ENCODE results near the gene NEUROG3.

NEUROG3 gene, protein sequence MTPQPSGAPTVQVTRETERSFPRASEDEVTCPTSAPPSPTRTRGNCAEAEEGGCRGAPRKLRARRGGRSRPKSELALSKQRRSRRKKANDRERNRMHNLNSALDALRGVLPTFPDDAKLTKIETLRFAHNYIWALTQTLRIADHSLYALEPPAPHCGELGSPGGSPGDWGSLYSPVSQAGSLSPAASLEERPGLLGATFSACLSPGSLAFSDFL

DNA sequence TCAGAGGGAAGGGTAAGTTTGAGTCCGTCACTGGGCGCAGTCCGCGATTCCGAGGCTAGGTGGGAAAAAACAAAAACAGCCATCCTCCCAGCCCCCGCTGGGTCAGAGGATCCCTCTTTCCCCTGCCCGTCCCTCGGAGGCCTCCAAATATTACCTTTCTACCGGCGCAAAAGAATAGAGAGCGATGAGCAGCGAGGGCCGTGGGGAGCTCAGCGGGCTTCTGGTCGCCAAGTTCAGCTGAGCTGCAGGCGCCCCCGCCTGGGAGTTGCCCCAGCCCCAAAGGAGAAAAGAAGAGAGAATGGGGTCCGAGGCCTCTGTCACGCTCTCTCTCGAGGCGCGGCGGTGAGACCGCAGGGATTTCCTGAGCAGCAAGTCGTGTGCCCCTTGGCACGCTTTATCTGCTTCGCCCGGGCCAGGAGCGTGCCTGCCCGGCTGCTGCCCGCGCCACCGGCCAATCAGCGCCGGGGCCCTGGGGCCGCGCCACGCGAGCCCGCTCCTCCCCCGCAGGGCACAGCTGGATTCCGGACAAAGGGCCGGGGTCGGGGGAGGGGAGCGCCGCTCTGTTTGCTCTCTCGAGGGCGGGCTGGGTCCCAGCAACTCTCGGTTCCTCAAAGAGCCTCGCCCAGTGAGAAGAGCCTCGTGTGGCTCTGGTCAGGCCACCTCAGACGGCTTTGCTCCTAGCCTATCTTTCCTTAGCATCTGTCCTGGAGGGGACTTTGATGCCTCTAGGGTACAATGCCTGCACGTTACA, at the start of gene NEUROG3:
Gene NEUROG3 (minus strand): TSS at position 367 of the 751 bp plus-strand sequence. CDS start 379 bp downstream, outside the sequence.
- no peak for DNase-seq (ENCODE audit: low read depth, low spot score)

- no peak for DNase-seq (ENCODE audit: low read depth, low spot score)
Observed at GRCh38 chr10:69620625-69621024, 47.4 kb upstream of the NEUROG3 start.

DNA sequence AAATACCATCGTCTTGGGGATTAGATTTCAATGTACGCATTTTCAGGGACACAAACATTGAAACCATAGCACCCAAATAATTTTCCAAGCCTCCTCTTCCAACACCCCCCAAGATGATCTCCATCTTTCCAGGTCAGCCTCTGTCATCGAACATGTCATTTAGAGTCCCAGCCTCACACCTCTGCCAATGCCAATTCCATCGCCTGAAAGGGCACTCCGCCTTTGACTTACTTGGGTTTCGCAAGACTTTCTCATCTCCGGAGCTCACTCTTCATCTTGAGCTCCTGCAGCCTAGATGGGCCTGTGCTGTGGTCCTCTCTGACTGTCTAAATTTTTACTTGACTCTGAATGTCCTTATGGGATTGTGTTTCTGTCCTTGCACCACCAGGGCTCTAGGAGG, 46.4 kb upstream of the NEUROG3 start:
- DNase-seq (ENCODE audit: low read depth, low spot score): no peak

- no peak for DNase-seq (ENCODE audit: low read depth, low spot score)
Observed at GRCh38 chr10:69618746-69619145, 45.5 kb upstream of the NEUROG3 start.

DNA sequence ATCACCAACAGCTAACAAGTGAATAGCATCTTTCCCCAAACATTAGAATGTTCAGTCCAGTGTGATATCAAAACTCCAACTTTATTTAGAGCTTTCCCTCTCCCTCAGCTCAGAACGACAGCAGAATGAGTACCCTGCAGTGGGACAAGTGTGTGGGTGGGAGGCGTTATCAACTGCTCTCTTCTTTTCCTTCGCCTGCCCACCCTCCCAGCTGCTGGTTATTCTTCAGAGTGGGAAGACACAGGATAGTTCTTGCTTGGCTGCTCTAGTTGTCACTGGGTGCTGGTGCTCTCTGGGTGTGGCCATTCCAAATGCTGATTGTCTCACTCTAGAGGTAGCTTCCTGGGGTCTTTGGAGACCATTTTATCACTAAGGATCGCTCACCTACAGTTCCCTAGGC, 43.1 kb upstream of the NEUROG3 start:
- DNase-seq (ENCODE audit: low read depth, low spot score): no peak

DNA sequence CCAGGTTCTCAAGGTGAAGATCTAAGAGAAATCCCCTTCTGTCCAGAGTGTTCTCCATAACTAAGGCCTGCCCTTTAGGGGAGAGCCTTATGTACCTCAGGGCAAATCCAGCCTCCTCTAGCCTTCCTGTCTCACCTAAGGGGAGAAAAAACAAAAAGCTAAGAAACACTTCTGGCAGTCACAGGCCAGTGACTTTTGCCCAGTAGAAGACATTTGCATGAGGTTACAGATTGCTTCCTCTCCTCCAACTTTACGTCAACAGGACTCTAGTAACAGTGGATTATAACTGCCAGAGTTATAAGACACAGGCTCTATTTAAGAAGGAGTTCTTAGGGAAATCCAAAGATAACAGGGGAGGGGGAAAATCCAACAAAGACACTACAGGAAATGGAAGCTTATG, 40.9 kb upstream of the NEUROG3 start:
- DNase-seq (ENCODE audit: low read depth, low spot score): no peak

GRCh38 chr10:69612760-69613159, 39.5 kb upstream of the NEUROG3 start:
- no peak for DNase-seq (ENCODE audit: low read depth, low spot score)

DNA sequence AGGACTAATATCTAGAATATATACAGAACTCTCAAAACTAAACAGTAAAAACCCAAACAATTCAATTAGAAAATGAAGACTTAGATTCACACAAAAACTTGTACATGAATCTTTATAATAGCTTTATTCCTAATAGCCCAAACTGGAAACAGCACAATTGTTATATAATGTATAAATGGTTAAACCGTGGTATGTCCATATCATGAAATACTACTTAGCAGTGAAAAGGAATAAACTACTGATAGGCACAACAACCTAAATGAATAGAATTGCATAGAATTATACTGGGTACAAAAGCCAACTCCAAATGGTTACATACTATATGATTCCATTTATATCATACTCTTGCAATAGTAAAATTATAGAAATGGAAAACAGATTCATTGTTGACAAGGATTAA, 35.9 kb upstream of the NEUROG3 start:
- no peak for DNase-seq (ENCODE audit: low read depth, low spot score)

DNA sequence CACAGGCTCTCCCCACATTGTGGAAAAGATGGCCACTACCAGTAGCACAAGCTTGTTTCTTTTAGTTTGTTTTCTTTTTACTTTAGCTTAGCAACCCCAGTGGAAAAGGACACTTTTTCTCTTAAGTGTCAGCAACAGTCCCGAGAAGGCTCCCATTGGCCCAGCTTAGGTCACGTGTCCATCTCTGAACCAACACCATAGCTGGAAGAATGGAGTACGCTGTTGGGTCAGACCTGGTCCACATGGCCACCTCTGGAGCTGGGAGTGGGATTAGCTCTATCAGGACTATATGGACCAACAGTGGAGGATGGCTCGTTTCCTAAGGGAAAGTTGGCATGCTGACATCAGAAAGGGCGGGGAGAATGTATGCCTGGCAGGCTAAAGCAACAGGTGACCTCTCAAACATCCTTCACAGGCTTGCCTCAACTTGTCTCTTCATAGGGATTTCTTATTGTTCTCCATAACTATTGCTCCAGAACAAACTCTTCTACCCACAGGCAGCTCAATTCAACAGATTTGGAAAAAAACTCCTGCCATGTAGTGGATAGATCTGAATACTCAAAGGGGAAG, 27.6 kb upstream of the NEUROG3 start:
- no peak for DNase-seq (ENCODE audit: low read depth, low spot score)

DNA sequence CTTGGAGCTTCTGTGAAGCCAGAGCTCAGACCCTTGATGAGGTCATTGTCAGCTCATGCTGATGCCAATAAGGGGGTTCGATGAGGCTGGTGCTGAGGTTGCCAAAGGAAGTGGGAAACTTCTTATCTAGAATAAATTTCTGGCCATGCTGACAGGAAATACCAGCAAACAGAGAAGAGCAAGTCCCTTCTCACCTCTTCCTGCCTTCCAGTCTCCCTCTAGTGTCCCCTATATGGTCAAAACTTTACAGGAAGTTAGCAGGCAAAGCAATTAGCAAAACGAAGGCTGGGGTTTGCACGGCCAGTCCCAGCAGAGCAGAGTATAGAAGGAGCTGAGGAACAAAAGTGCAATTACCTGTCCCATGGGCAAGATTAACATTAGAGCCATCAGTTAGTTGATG, 15.1 kb upstream of the NEUROG3 start:
- no peak for DNase-seq (ENCODE audit: low read depth, low spot score)

- no peak for DNase-seq (ENCODE audit: low read depth, low spot score)
Observed at GRCh38 chr10:69584624-69585023, 11.4 kb upstream of the NEUROG3 start.

DNA sequence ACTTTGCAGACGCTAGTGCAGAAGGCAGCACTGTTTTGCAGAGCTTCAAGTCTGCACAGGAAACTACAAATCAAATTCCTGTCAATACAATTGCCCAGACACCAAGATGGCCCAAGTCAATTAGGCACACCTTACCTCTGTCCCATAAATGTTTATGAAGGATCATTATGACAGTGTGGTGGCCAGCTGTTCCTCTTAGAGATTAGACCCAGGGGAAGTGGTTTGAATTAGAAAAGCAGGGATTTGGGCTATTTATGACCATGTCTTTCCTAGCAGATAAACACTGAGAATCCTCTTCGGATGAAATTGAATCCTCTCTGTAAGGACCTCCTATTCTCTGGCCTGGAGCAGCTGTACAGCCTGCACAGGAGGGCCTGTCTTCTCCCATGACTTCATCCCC, 9.9 kb upstream of the NEUROG3 start:
- no peak for DNase-seq (ENCODE audit: low read depth, low spot score)

DNA sequence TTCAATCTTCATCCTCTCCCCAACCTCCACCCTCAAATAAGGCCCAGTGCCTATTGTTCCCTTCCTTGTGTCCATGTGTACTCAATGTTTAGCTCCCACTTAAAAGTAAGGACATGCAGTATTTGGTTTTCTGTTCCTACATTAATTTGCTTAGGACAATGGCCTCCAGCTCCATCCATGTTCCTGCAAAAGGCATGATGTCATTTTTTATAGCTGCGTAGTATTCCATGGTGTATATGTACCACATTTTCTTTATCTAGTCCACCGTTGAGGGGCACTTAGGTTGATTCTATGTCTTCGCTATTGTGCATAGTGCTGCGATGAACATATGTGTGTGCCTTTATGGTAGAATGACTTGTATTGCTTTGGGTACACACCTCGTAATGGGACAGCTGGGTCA, 7.2 kb upstream of the NEUROG3 start:
- DNase-seq (ENCODE audit: low read depth, low spot score): no peak

- DNase-seq (ENCODE audit: low read depth, low spot score): no peak
Observed at GRCh38 chr10:69579464-69580060, 6.3 kb upstream of the NEUROG3 start.

DNA sequence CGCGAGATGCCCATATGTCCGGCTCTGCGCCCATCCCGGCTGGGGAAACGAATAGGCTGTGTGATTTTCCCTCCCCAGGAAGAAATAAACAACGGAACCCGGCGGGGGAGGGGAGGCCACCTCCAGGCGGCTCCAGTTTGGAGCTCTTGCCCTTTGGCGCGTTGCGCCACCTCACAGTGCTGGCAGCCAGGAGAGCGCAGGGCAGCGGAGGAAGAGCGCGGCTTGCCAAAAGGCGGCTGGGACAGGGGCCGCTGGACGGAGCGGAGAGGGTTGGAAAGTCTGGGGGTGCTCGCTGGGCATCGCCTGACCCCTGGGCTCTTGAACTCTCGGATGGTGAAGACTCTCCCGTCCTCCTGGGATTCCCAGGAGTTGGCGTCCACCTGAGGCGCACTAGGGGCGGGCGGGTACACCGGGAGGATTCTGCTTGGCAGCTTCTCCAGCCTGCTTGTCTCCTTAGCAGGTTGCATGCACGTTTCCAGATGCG, 5.3 kb upstream of the NEUROG3 start:
- DNase-seq (ENCODE audit: low read depth, low spot score): no peak

- no peak for DNase-seq (ENCODE audit: low read depth, low spot score)
Observed at GRCh38 chr10:69577268-69578232, 4.3 kb upstream of the NEUROG3 start.

DNA sequence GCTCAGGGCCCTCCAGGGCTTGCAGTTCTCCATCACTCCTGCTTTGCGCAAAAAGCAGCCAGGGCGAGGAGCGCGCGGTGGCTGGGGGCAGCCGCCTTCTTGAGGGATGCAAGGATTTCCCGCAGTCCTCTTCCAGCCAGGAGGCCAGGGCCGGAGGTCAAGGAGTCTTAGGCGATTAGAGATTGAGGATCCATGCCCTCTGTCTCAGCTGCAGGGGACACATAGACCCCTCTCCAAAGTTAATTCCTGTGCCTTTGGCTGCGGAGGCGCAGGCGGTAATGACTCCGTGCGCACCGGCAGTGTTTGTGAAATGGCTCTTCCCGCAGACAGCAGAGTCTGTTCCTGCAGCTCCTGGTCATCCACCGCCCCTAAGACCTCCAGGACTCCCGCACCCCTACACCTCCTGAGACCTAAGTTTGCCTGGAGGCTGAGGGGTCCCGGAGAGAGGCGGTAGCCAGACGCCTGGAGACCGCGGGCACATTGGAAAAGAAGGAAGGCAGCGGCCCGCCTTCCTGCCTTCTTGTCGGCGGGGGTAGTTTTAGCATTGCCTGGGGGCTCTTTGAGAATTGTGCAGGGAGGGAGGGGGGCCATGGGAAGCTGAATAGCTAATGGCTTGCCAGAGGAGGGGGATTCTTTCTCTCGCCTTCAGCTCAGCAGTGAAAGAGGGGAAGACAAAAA, 3.3 kb upstream of the NEUROG3 start:
- DNase-seq (ENCODE audit: low read depth, low spot score): no peak

GRCh38 chr10:69575164-69575722, 2.0 kb upstream of the NEUROG3 start:
- no peak for DNase-seq (ENCODE audit: low read depth, low spot score)

DNA sequence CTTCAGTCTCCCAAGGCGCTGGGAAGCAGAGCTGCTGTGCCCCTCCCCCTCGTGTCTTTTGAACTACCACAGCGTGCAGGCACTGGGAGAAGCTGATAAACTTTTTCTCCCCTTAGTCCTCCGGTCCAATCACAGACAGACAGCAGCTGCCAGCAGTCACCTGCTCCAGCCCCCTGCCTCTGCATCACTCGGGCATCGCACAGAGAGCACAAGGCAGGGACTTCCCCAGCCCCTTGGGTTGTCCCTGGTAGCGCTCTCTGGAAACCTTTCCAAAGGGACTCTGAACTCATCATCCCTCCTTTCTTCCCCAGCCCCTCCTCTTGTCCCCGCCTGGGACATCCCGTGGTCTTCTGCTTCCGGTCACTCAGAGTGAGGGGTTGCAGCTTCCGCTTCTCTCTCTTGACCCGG, 1.4 kb upstream of the NEUROG3 start:
- no peak for DNase-seq (ENCODE audit: low read depth, low spot score)

Measured in iPS DF 19.7 (cell line).